Measurements from ENCODE around the gene MORN1. TPM values are rescaled to one million over a fixed set of nuclear protein-coding genes. Genes with fewer than 3 reads are reported as not detected.

MORN1 gene
- total RNA-seq, 1 donor from 2014 or later, result 11.8 TPM

DNA sequence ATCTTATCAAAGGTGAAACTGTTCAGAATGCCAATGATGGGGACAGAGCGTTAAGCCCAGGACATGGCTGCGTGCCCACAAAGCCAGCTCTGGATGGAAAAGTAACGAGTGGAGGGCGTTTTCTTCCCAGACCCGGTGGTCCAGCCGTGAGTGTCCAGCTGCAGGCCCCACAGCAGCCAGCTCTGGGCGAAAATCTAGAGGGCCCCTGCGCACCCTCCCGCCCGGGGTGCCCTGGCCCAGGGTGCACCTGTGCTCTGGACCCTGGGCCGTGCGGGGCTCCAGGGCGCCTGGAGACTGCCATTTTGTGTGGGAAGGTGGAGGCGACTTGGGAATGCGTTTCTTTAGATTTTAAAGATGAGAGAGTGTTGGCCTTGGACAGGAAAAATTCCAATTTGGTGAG lies 104.4 kb downstream of the MORN1 start:
- DNase-seq (ENCODE audit: extremely low spot score in 2 of 2), result no peak
- intact Hi-C loops (cut with DNase I), result no loop called here
- H3K4me1 ChIP-seq, result peaks cover 70% of the 10 kb centered on the region
- H3K27ac ChIP-seq, result no peak overlapping the region
- H3K9me3 ChIP-seq, result no peaks in the 10 kb centered on the region
- no peaks in the 10 kb centered on the region for H3K36me3 ChIP-seq
- no peak for TF ChIP-seq CTCF (IDR thresholded peaks at IDR 0.05)
- TF ChIP-seq POLR2AphosphoS5 (IDR thresholded peaks at IDR 0.05; ENCODE audit: insufficient read depth in 1 of 2, low read depth in 1 of 2), result no peak
- TF ChIP-seq POLR2A (IDR thresholded peaks at IDR 0.05), result no peak
- H3K27me3 ChIP-seq, result no peaks in the 10 kb centered on the region
- no peak overlapping the region for H3K4me3 ChIP-seq

- intact Hi-C loops (cut with DNase I), result no loop called here
- Histone ChIP-seq H3K4me1 (peaks cover 52% of the 10 kb centered on the region), H3K27ac (no peak overlapping the region)
Measured at GRCh38 chr1:2284932-2285331, 106.4 kb downstream of the MORN1 start.

DNA sequence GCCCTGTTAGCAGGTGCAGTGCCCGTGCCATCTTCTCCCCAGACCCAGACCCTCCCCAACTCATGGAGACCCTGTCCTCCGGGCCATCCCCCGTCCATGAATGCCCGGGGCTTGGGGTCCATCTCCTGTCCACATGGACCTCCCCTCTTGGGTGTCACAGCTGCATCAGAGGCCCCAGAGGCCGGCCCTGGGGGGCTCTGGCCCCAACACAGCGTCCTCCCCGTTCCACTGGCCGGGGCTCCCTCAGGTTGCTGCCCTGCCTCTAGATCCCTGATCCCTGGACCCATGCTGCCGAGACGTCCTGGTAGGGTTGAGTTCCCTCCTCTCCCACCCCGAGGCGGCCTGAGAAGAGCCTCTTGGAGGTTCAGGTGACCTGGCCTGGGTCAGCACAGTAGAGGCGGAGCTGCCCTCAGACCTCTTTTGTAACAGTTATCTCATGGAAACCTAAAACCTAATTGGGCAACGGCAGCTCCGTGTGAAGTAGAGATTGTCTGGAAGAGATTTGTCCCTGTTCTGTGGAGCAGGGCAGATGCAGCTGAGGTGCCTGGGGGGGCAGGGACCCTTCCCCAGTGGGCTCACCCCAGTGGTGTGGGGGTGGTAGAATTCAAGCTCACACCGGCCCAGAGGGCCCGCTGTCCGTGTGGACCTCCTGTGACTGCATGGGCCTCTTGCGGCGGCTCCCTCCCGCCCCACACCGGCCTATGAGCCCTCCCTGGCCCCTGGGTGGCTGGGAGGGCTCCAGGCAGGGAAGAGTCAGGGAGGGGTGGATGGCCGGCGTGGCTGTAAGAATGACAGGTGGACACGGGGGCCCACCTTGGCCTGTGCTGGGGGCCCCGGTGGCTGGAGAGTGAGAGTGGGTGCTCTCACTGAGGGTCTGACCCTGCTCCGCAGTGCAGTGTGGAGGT lies 107.1 kb downstream of the MORN1 start:
- intact Hi-C loops (cut with DNase I), result no loop called here
- TF ChIP-seq POLR2A (IDR thresholded peaks at IDR 0.05), result no peak
- no peak overlapping the region for H3K27ac ChIP-seq
- H3K4me1 ChIP-seq, result peaks cover 52% of the 10 kb centered on the region
- H3K4me3 ChIP-seq, result no peak overlapping the region
- no peaks in the 10 kb centered on the region for H3K27me3 ChIP-seq
- H3K36me3 ChIP-seq, result no peaks in the 10 kb centered on the region
- no peaks in the 10 kb centered on the region for H3K9me3 ChIP-seq
- DNase-seq (ENCODE audit: extremely low spot score in 2 of 2), result no peak

More at GRCh38 chr1:2284932-2285331, 106.4 kb downstream of the MORN1 start:
- TF ChIP-seq CTCF (IDR thresholded peaks at IDR 0.05) (no peak), POLR2A (IDR thresholded peaks at IDR 0.05) (no peak), POLR2AphosphoS5 (IDR thresholded peaks at IDR 0.05; ENCODE audit: insufficient read depth in 1 of 2, low read depth in 1 of 2) (no peak)
- H3K27me3 ChIP-seq, result no peaks in the 10 kb centered on the region
- H3K36me3 ChIP-seq, result no peaks in the 10 kb centered on the region
- no peak for DNase-seq (ENCODE audit: extremely low spot score in 2 of 2)
- no peak overlapping the region for H3K4me3 ChIP-seq
- H3K9me3 ChIP-seq, result no peaks in the 10 kb centered on the region

DNA sequence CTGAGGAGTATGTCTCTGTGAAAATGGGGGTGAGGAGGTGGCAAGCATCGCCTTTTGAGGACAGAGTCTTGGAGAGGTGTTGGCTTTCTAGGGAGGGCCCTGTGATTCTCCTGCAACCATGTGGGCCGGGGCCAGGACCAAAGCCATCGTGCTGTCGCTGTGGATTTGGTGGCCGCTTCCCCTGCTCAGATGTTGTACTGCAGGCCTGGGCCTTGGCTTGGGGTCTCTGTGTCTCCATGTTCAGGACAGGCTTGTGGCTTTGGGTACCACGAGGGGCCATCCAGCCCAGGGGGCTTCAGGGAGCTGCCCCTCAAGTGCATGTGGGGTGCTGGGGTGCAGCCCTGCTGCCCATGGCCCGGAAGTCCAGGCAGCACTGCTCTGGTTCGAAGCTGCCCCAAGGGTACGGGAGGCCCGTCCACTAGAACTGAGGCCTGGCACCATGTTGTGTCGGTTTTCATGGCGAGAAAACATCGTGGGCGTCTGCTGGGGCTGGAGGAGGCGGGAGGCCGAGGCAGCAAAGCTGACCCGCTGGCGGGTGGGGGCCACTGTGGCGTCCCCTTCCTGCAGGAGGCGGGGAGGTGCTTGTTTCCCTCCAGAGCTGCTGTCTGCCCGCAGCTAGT lies 107.9 kb downstream of the MORN1 start:
- Histone ChIP-seq H3K4me3 (no peak overlapping the region), H3K27me3 (no peaks in the 10 kb centered on the region), H3K27ac (no peak overlapping the region), H3K4me1 (peaks cover 52% of the 10 kb centered on the region), H3K36me3 (no peaks in the 10 kb centered on the region), H3K9me3 (no peaks in the 10 kb centered on the region)
- intact Hi-C loops (cut with DNase I), result no loop called here
- no peak for TF ChIP-seq CTCF (IDR thresholded peaks at IDR 0.05)
- DNase-seq (ENCODE audit: extremely low spot score in 2 of 2), result no peak

DNA sequence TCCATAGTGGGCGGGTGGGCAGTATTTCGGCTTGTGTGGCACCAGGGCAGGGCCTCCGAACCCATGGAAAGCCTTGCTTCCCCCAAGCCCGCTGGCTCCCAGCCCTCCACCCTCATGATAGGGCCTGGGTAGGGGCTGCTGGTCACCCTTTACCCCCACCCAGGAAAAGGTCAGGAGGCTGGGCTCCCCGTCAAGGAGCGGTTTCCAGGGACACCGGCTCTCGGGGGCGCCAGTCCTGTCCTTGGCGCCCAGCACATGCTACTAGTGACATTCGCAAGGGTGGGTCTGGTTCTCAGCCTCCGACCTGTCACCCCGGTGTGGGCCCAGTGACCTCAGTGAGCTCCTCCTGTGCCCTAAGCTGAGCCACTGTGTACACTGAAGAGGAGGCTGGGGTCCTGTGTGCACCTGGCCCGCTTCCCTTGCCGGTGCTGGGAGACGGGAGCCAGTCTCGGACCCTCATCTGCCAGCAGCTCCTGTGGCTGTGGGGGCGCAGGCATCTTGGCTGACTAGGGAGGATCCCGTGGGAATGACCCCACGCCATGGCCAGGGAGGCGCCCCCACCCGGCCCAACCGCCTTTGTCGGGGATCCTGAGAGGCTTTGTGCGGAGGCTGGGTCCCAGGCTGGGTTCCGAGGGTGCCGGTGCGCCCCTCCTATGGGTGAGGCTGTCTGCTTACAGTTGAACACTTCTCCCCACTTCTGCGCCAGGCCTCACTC lies 108.6 kb downstream of the MORN1 start:
- Histone ChIP-seq H3K27me3 (no peaks in the 10 kb centered on the region), H3K36me3 (no peaks in the 10 kb centered on the region), H3K27ac (no peak overlapping the region), H3K4me3 (no peak overlapping the region), H3K4me1 (peaks cover 56% of the 10 kb centered on the region), H3K9me3 (no peaks in the 10 kb centered on the region)
- TF ChIP-seq POLR2AphosphoS5 (IDR thresholded peaks at IDR 0.05; ENCODE audit: insufficient read depth in 1 of 2, low read depth in 1 of 2) (no peak), POLR2A (IDR thresholded peaks at IDR 0.05) (no peak), CTCF (IDR thresholded peaks at IDR 0.05) (no peak)
- DNase-seq (ENCODE audit: extremely low spot score in 2 of 2), result no peak
- intact Hi-C loops (cut with DNase I), result no loop called here
